ENCODE results near the gene KIF2C. TPM values are rescaled to one million over a fixed set of nuclear protein-coding genes. Genes with fewer than 3 reads are reported as not detected.

Gene KIF2C
- total and polyA plus RNA-seq, 2 donors (not counting 1 experiment from before 2014, with no cell fraction given), result 0.25 to 0.69 TPM

DNA sequence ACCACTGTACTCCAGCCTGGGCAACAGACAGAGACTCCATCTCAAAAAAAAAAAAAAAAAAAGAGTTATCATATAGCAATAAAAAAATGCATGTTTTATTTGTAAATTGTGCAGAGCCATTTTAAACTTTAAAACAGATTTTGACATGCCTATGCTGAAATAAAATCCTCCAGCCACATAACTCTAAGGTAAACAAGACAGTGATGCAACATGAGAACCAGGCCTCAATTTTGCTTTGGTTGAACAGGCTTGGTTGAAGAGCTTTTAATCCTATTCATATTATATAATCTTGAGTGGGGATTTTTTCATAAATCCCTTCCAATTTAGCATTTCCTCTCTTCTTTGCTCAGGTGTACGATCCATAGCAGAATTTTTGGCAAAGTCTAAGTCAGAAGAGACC, 39.1 kb upstream of the KIF2C start:
- Mint-ChIP-seq H3K4me1 (peaks cover 26% of the 10 kb centered on the region), H3K27ac (no peak overlapping the region), H3K27me3 (no peaks in the 10 kb centered on the region), H3K4me3 (no peak overlapping the region), H3K9me3 (ENCODE audit: insufficient read depth) (no peaks in the 10 kb centered on the region)
- no peaks in the 10 kb centered on the region for H4K20me1 ChIP-seq (ENCODE audit: control insufficient read depth, insufficient read depth, low read length, poor library complexity, severe bottlenecking)
- no peak overlapping the region for H3K9ac ChIP-seq (ENCODE audit: low read length)
- H3K79me2 ChIP-seq (ENCODE audit: control insufficient read depth, insufficient read depth, low read length), result peaks cover 4% of the 10 kb centered on the region
- peaks cover 33% of the 10 kb centered on the region in 2 donors for H3K4me1 ChIP-seq (ENCODE audit: control insufficient read depth in 2 of 2, insufficient read depth in 2 of 2, low read length in 2 of 2)
- no peak overlapping the region for H2AFZ ChIP-seq (ENCODE audit: insufficient read depth, low read depth, low read length, poor library complexity, severe bottlenecking)
- DNase-seq (no peak), ATAC-seq (ENCODE audit: low read depth) (no peak)
- no peak overlapping the region for H3K4me2 ChIP-seq (replicated peaks; ENCODE audit: low read depth, low read length, poor library complexity, severe bottlenecking)
- H3K9me3 ChIP-seq (ENCODE audit: control extremely low read depth in 1 of 3, control insufficient read depth in 2 of 3, insufficient read depth in 1 of 3, low read length in 2 of 3), result no peaks in the 10 kb centered on the region
- 100% methylated on average over 1 of the region's 1 CpG for whole genome bisulfite sequencing (ENCODE audit: insufficient coverage)
- intact Hi-C loops (cut with micrococcal nuclease), result no loop called here
- H3K4me3 ChIP-seq (ENCODE audit: control extremely low read depth in 1 of 5, extremely low read depth in 1 of 5, insufficient read depth in 1 of 5, low read depth in 2 of 5, low read length in 4 of 5), result no peak overlapping the region
- TF ChIP-seq, protein P1, sequence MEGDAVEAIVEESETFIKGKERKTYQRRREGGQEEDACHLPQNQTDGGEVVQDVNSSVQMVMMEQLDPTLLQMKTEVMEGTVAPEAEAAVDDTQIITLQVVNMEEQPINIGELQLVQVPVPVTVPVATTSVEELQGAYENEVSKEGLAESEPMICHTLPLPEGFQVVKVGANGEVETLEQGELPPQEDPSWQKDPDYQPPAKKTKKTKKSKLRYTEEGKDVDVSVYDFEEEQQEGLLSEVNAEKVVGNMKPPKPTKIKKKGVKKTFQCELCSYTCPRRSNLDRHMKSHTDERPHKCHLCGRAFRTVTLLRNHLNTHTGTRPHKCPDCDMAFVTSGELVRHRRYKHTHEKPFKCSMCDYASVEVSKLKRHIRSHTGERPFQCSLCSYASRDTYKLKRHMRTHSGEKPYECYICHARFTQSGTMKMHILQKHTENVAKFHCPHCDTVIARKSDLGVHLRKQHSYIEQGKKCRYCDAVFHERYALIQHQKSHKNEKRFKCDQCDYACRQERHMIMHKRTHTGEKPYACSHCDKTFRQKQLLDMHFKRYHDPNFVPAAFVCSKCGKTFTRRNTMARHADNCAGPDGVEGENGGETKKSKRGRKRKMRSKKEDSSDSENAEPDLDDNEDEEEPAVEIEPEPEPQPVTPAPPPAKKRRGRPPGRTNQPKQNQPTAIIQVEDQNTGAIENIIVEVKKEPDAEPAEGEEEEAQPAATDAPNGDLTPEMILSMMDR (IDR thresholded peaks at IDR 0.05), result no peak
- no peaks in the 10 kb centered on the region for H3K27me3 ChIP-seq (replicated peaks in 1 of 4; ENCODE audit: control extremely low read depth in 1 of 4, control insufficient read depth in 3 of 4, insufficient read depth in 4 of 4, low read length in 3 of 4)
- H3K36me3 ChIP-seq (replicated peaks in 1 of 2; ENCODE audit: control extremely low read depth in 1 of 2, control insufficient read depth in 1 of 2, extremely low read depth in 1 of 2, insufficient read depth in 2 of 2, low read length in 1 of 2), result no peaks in the 10 kb centered on the region
- ChIA-PET CTCF (interaction anchor here (0.7 kb wide), 1 partner anchor 29 kb away, joined by 3 read pairs; no protein-coding TSS in a partner anchor), POLR2A (interaction anchor here (0.6 kb wide), 1 partner anchor 21 kb away, joined by 4 read pairs; no protein-coding TSS in a partner anchor)
- H3K27ac ChIP-seq (ENCODE audit: low read length in 2 of 2), result no peak overlapping the region

DNA sequence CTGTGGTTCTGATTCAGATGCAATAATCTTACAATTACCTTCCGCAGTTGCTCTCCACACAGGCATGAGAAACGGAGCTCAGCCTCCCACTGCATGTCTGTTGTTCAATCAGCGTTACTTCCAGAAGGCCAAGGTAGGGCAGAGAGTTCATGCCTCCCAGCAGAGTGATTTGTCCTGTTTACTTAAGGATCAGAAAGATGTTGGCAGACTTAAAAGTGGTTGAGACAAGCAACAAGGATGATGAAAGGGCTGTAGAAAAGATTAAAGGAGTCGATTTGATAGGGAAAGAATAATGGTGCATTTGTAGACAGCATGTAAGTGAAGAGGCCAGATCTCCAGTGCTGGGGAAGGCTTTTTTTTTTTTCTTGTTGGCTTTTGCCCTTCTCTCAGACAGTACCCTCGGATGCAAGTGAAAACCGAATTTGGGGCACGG, 38.5 kb upstream of the KIF2C start:
- Mint-ChIP-seq H3K4me1 (peaks cover 22% of the 10 kb centered on the region), H3K27me3 (no peaks in the 10 kb centered on the region), H3K9me3 (ENCODE audit: insufficient read depth) (no peaks in the 10 kb centered on the region), H3K4me3 (no peak overlapping the region), H3K27ac (no peak overlapping the region)
- Histone ChIP-seq H3K79me2 (ENCODE audit: control insufficient read depth, insufficient read depth, low read length) (no peaks in the 10 kb centered on the region), H3K9me3 (ENCODE audit: control extremely low read depth in 1 of 3, control insufficient read depth in 2 of 3, insufficient read depth in 1 of 3, low read length in 2 of 3) (no peaks in the 10 kb centered on the region), H4K20me1 (ENCODE audit: control insufficient read depth, insufficient read depth, low read length, poor library complexity, severe bottlenecking) (no peaks in the 10 kb centered on the region), H3K4me2 (replicated peaks; ENCODE audit: low read depth, low read length, poor library complexity, severe bottlenecking) (no peak overlapping the region), H3K27ac (ENCODE audit: low read length in 2 of 2) (no peak overlapping the region), H3K4me3 (ENCODE audit: control extremely low read depth in 1 of 5, extremely low read depth in 1 of 5, insufficient read depth in 1 of 5, low read depth in 2 of 5, low read length in 4 of 5) (no peak overlapping the region), H2AFZ (ENCODE audit: insufficient read depth, low read depth, low read length, poor library complexity, severe bottlenecking) (no peak overlapping the region), H3K36me3 (replicated peaks in 1 of 2; ENCODE audit: control extremely low read depth in 1 of 2, control insufficient read depth in 1 of 2, extremely low read depth in 1 of 2, insufficient read depth in 2 of 2, low read length in 1 of 2) (no peaks in the 10 kb centered on the region), H3K4me1 (ENCODE audit: control insufficient read depth in 2 of 2, insufficient read depth in 2 of 2, low read length in 2 of 2) (peaks cover 27% of the 10 kb centered on the region in 2 donors), H3K27me3 (replicated peaks in 1 of 4; ENCODE audit: control extremely low read depth in 1 of 4, control insufficient read depth in 3 of 4, insufficient read depth in 4 of 4, low read length in 3 of 4) (no peaks in the 10 kb centered on the region), H3K9ac (ENCODE audit: low read length) (no peak overlapping the region)
- TF ChIP-seq, protein P1 (IDR thresholded peaks at IDR 0.05), result no peak
- no peak for TF ChIP-seq EZH2 (IDR thresholded peaks at IDR 0.05; ENCODE audit: borderline replicate concordance, insufficient read depth, low read depth, low read length, poor library complexity, severe bottlenecking)
- intact Hi-C loops (cut with micrococcal nuclease), result no loop called here
- ATAC-seq (ENCODE audit: low read depth) (no peak), DNase-seq (no peak)
- WGBS (ENCODE audit: insufficient coverage), result 95% methylated on average over 7 of the region's 7 CpGs
- POLR2A ChIA-PET, result interaction anchor here (0.5 to 0.7 kb wide), 3 partner anchors 20 to 265 kb away, joined by 3 to 4 read pairs (median 4); partner anchors contain the start of gene TMEM53
- CTCF ChIA-PET, result interaction anchor here (0.7 kb wide), 1 partner anchor 28 kb away, joined by 3 read pairs; no protein-coding TSS in a partner anchor

Measured in B cell (primary cell).